GM12878 (cell line): ENCODE results near the gene CPT1C. TPM values are rescaled to one million over a fixed set of nuclear protein-coding genes. Genes with fewer than 3 reads are reported as not detected.

Experiments used
- ATAC-seq: fragments of 200-7000 bp; cut with Tn5 transposase; 3 replicates; pipeline ENCODE4 v1.9.1; 2020; ENCODE audit warnings: mild to moderate bottlenecking, moderate library complexity
- BruUV-seq: library from RNA; stranded (reverse); fragments of 400-500 nt; replicated peaks from 2 replicates; lab custom pipeline; 2021; lab: Mats Ljungman, UMichigan
- CTCF ChIA-PET: fragments of 300-600 bp; sonication (Branson Sonifier 250); formaldehyde crosslinking; extraction: SDS; loops from one replicate; lab custom pipeline; 2021; ENCODE audit warnings: inconsistent platforms; lab: Yijun Ruan, JAX
- POLR2A ChIA-PET: fragments of 350-600 bp; formaldehyde crosslinking; extraction: SDS; loops from one replicate; lab custom pipeline; 2021; ENCODE audit warnings: inconsistent platforms; lab: Charles Lee
- RAD21 ChIA-PET: fragments of 300-600 bp; sonication (Branson Sonifier 250); formaldehyde crosslinking; loops from one replicate; lab custom pipeline; 2023; ENCODE audit warnings: antibody characterized with exemption; ENCODE audit not compliant: unreplicated experiment; lab: Charles Lee
- SMC1A ChIA-PET: fragments of 300-600 bp; sonication (Branson Sonifier 250); formaldehyde crosslinking; loops from one replicate; lab custom pipeline; 2023; ENCODE audit not compliant: unreplicated experiment, uncharacterized antibody; lab: Charles Lee
- DNase-seq: peaks from one replicate; pipeline ENCODE4 v3.0.0-alpha.2; 2011; ENCODE audit warnings: low read depth, low spot score
- FAIRE-seq: peaks from 3 replicates; lab custom pipeline; 2011; peaks lifted over from hg19 to GRCh38; lab: Jason Lieb, UNC
- H2AFZ ChIP-seq: 2 replicates; pipeline ENCODE4 v1.6.0; 2011; ENCODE audit warnings: low read depth, low read length, control low read depth; ENCODE audit not compliant: control insufficient read depth
- H3K27ac ChIP-seq: 2 replicates; pipeline ENCODE4 v1.5.1; 2011; ENCODE audit warnings: control low read depth; ENCODE audit not compliant: control insufficient read depth, insufficient read depth
- H3K27me3 ChIP-seq, 2 experiments: replicated peaks in 1 of 2; 2 replicates each; pipeline versions ENCODE4 v1.6.0 to v1.6.1; 2011; ENCODE audit warnings: low read length in 1 of 2; ENCODE audit not compliant: control insufficient read depth in 2 of 2, insufficient read depth in 2 of 2
- H3K36me3 ChIP-seq, 2 experiments: 2 replicates each; pipeline ENCODE4 v1.5.1; 2011; ENCODE audit warnings: low read length in 1 of 2; ENCODE audit not compliant: control insufficient read depth in 2 of 2, insufficient read depth in 2 of 2
- H3K4me1 ChIP-seq: 2 replicates; pipeline ENCODE4 v1.6.1; 2011; ENCODE audit warnings: mild to moderate bottlenecking, low read length, moderate library complexity, mixed read lengths; ENCODE audit not compliant: control insufficient read depth, insufficient read depth
- H3K4me2 ChIP-seq: 2 replicates; pipeline ENCODE4 v1.6.0; 2011; ENCODE audit warnings: control low read depth; ENCODE audit not compliant: control insufficient read depth, insufficient read depth
- H3K4me3 ChIP-seq: fragments of 200-600 bp; sonication (generic); 2 replicates; pipeline ENCODE4 v1.5.1; 2016
- H3K79me2 ChIP-seq: 2 replicates; pipeline ENCODE4 v1.6.0; 2011; ENCODE audit warnings: low read length; ENCODE audit not compliant: control insufficient read depth, insufficient read depth
- H3K9ac ChIP-seq: 2 replicates; pipeline ENCODE4 v1.8.0; 2011; ENCODE audit warnings: low read length, control low read depth, mixed read lengths; ENCODE audit not compliant: control insufficient read depth, insufficient read depth
- H3K9me3 ChIP-seq: replicated peaks from 3 replicates; pipeline ENCODE4 v1.5.1; 2011; ENCODE audit warnings: mild to moderate bottlenecking, low read length; ENCODE audit not compliant: control insufficient read depth, insufficient read depth
- H4K20me1 ChIP-seq: 2 replicates; pipeline ENCODE4 v1.6.0; 2011; ENCODE audit not compliant: control insufficient read depth, insufficient read depth
- BRCA1 ChIP-seq: IDR thresholded peaks from 2 replicates; pipeline ENCODE4 v1.6.1; 2011; ENCODE audit warnings: low read depth, low read length, improper control_type of control experiment
- E2F4 ChIP-seq: IDR thresholded peaks from 2 replicates; pipeline ENCODE4 v1.6.1; 2012; ENCODE audit warnings: low read depth, low read length, improper control_type of control experiment
- EGR1 ChIP-seq, 2 experiments: IDR thresholded peaks; 1 replicate in 1 of 2; 2 replicates in 1 of 2; pipeline ENCODE4 v1.6.1; 2011 to 2012; ENCODE audit warnings: low read depth in 2 of 2, low read length in 2 of 2, borderline replicate concordance in 1 of 2, mild to moderate bottlenecking in 1 of 2, moderate library complexity in 1 of 2
- JUNB ChIP-seq: IDR thresholded peaks from 2 replicates; pipeline ENCODE4 v1.6.1; 2016; ENCODE audit warnings: antibody characterized with exemption, mild to moderate bottlenecking
- LARP7 ChIP-seq: fragments of 450-650 bp; IDR thresholded peaks from 2 replicates; pipeline ENCODE4 v1.6.1; 2017; ENCODE audit warnings: mild to moderate bottlenecking
- MEF2A ChIP-seq: IDR thresholded peaks from 2 replicates; pipeline ENCODE4 v1.6.1; 2011; ENCODE audit warnings: low read depth, mild to moderate bottlenecking, low read length, moderate library complexity; ENCODE audit not compliant: insufficient read depth
- NFXL1 ChIP-seq: fragments of 450-650 bp; IDR thresholded peaks from 2 replicates; pipeline ENCODE4 v1.6.1; 2017; ENCODE audit warnings: antibody characterized with exemption, mild to moderate bottlenecking, borderline replicate concordance
- POLR2AphosphoS2 ChIP-seq: IDR thresholded peaks from 2 replicates; pipeline ENCODE4 v1.6.1; 2011; ENCODE audit warnings: low read depth, mild to moderate bottlenecking, low read length, improper control_type of control experiment, moderate library complexity
- RFX5 ChIP-seq: IDR thresholded peaks from 2 replicates; pipeline ENCODE4 v1.6.1; 2011; ENCODE audit warnings: low read depth, low read length, improper control_type of control experiment
- whole genome bisulfite sequencing: methylation state at CpG from one replicate; pipeline ENCODE4 v1.1.6; 2016; ENCODE audit warnings: low lambda C conversion rate; ENCODE audit not compliant: insufficient replicate concordance, insufficient coverage; ENCODE audit errors: missing lambda C conversion rate; 5-methylcytosine and 5-hydroxymethylcytosine counted together
- in situ Hi-C: fragments of 300-500 bp; cut with MboI; formaldehyde crosslinking; loops from 9 replicates; pipeline ENCODE4 v1.14.3; 2018; ENCODE audit warnings: mixed read lengths
- intact Hi-C: fragments of 100-400 bp; cut with micrococcal nuclease; formaldehyde crosslinking; loops from one replicate; pipeline ENCODE4 v1.14.2; 2022; ENCODE audit not compliant: unreplicated experiment
- polyA plus RNA-seq, 11 experiments: library from polyadenylated mRNA; depleted of rRNA in 4 of 11; unstranded in 6 of 11; stranded (reverse) in 5 of 11; fragments of >200 nt; fragmentation: Nextera tagmentation in 4 of 11; fragmentation: Illumina TruSeq in 1 of 11; extraction: Ambion mirVana in 4 of 11; extraction: Trizol in 1 of 11; gene quantifications; 1 replicate in 1 of 11; 2 replicates in 10 of 11; pipeline versions ENCODE4 v1.2.1 to v1.2.3, GENCODE V29; 2011 to 2016; ENCODE audit warnings: inconsistent platforms in 2 of 11, missing spikeins in 2 of 11, low read depth in 1 of 11
- total RNA-seq, 4 experiments: library from RNA; depleted of rRNA in 3 of 4; stranded (reverse); fragments of >200 nt in 3 of 4; fragmentation: Illumina TruSeq in 1 of 4; extraction: Trizol in 1 of 4; gene quantifications; 2 replicates each; pipeline versions ENCODE4 v1.2.1 to v1.2.3, GENCODE V29; 2013 to 2021

CPT1C gene
- total and polyA plus RNA-seq, 10 of the 15 experiments (the other 5 are each of a cell fraction or from before 2014, with no cell fraction given): 0.04 to 0.56 (median 0.21) TPM; not detected in 3

GRCh38 chr19:49645995-49646394 lies 44.9 kb upstream of the CPT1C start:
- Histone ChIP-seq H3K9ac (no peak overlapping the region), H3K4me3 (no peak overlapping the region), H3K27me3 (no peaks in the 10 kb centered on the region), H3K27ac (no peak overlapping the region), H3K4me2 (no peak overlapping the region), H3K79me2 (peaks cover 32% of the 10 kb centered on the region), H2AFZ (no peak overlapping the region), H4K20me1 (no peaks in the 10 kb centered on the region), H3K9me3 (no peaks in the 10 kb centered on the region), H3K4me1 (peaks cover 12% of the 10 kb centered on the region), H3K36me3 (peaks cover 0 to 5% of the 10 kb centered on the region in 2 experiments; a peak in 3 of 4 replicates)
- TF ChIP-seq LARP7 (no peak), RFX5 (no peak), EGR1 (IDR thresholded peaks at IDR 0.05; ENCODE audit: borderline replicate concordance in 1 of 2, low read depth in 2 of 2, low read length in 2 of 2) (no peak), MEF2A (no peak), BRCA1 (no peak), POLR2AphosphoS2 (no peak), NFXL1 (no peak), JUNB (no peak), E2F4 (no peak)
- in situ Hi-C loops (no loop called here), intact Hi-C loops (no loop called here)
- 93% methylated on average over 12 of the region's 13 CpGs for WGBS
- POLR2A ChIA-PET: interaction anchor here (6.5 kb wide), 1 partner anchor 30 kb away, joined by 200 read pairs; the partner anchor contains the start of gene PRMT1
- RAD21 ChIA-PET: no interaction called here
- CTCF ChIA-PET: no interaction called here
- ATAC-seq: no peak
- no peak for FAIRE-seq
- SMC1A ChIA-PET: no interaction called here
- no peak for DNase-seq
- no TSS peak for BruUV-seq
